Amniotic epithelial cell (primary cell): ENCODE results near the gene TOM1L1.

ENCODE experiments used
- DNase-seq: peaks from one replicate; pipeline ENCODE4 v3.0.0-alpha.2; 2010; ENCODE audit warnings: low read depth

TOM1L1 gene

GRCh38 chr17:54992797-54993639 is 92.4 kb downstream of the TOM1L1 start:
- DNase-seq, result peak; percentile 56

- DNase-seq, result no peak
Measured at GRCh38 chr17:54996441-54996840, 95.8 kb downstream of the TOM1L1 start.

GRCh38 chr17:55002458-55002857 is 101.8 kb downstream of the TOM1L1 start:
- DNase-seq, result no peak

- DNase-seq, result no peak
Measured at GRCh38 chr17:55004484-55004883, 103.8 kb downstream of the TOM1L1 start.

GRCh38 chr17:55005520-55005919 is 104.9 kb downstream of the TOM1L1 start:
- DNase-seq, result peak; percentile 31
